22Rv1 (cell line): ENCODE results near the gene TMEM218.

Experiments used
- H3K27ac ChIP-seq: fragments of 450-650 bp; 2 replicates; pipeline ENCODE4 v1.5.1; 2017
- ZFX ChIP-seq: fragments of 450-650 bp; IDR thresholded peaks from 2 replicates; pipeline ENCODE4 v1.6.1; 2017; ENCODE audit warnings: antibody characterized with exemption, borderline replicate concordance
- TF ChIP-seq, protein P1 (sequence below): fragments of 450-650 bp; IDR thresholded peaks from 2 replicates; pipeline ENCODE4 v1.5.1; 2017; ENCODE audit warnings: mild to moderate bottlenecking

Gene TMEM218

GRCh38 chr11:125052047-125052446 is 59.4 kb downstream of the TMEM218 start:
- no peak for TF ChIP-seq ZFX
- TF ChIP-seq, protein P1, sequence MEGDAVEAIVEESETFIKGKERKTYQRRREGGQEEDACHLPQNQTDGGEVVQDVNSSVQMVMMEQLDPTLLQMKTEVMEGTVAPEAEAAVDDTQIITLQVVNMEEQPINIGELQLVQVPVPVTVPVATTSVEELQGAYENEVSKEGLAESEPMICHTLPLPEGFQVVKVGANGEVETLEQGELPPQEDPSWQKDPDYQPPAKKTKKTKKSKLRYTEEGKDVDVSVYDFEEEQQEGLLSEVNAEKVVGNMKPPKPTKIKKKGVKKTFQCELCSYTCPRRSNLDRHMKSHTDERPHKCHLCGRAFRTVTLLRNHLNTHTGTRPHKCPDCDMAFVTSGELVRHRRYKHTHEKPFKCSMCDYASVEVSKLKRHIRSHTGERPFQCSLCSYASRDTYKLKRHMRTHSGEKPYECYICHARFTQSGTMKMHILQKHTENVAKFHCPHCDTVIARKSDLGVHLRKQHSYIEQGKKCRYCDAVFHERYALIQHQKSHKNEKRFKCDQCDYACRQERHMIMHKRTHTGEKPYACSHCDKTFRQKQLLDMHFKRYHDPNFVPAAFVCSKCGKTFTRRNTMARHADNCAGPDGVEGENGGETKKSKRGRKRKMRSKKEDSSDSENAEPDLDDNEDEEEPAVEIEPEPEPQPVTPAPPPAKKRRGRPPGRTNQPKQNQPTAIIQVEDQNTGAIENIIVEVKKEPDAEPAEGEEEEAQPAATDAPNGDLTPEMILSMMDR = no peak
- H3K27ac ChIP-seq = no peak overlapping the region

DNA sequence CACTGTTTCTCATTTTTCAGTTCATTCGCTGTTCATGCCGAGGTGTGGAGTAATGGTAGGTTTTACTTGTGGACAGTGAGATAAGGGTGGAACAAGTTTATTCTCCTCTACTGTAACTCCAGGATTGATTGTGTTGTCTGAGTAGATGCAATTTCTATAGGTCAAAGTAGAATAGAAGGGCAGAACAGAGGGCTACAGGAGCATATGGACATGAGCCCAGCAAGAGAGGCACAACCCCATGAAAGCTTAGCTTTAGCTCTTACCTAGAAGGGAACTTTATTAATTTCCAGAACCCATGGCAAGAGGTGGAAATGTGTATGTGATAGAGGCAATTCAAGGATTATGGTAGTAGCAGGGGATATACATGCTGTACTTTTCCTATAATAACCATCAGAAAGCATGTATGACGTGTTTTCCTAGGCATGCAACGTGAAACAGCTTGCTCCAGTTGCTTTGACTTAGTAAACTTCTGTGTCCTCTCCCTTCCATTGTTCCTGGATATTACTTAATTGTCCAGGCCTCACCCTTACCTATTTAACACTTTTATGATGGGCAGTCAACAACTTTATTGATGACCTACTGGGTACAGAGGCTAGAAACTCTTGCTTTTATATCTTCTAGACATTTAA is 62.1 kb downstream of the TMEM218 start:
- no peak overlapping the region for H3K27ac ChIP-seq
- no peak for TF ChIP-seq ZFX
- TF ChIP-seq, protein P1 = no peak
